Neural progenitor cell (in vitro differentiated cells): ENCODE results near the gene HOXA1.
A peak's percentile ranks its signal among the peaks of the same experiment; 100 is the strongest.

Source experiments
- EZH2 ChIP-seq: fragments of 200-600 bp; sonication (generic); IDR thresholded peaks from 2 replicates; pipeline ENCODE4 v1.6.1; 2017; ENCODE audit warnings: antibody characterized with exemption, mild to moderate bottlenecking, moderate library complexity
- EZH2phosphoT487 ChIP-seq: fragments of 200-600 bp; sonication (generic); IDR thresholded peaks from 2 replicates; pipeline ENCODE4 v1.6.1; 2017; ENCODE audit warnings: antibody characterized with exemption
- TF ChIP-seq, protein P1 (sequence below): fragments of 200-600 bp; sonication (generic); IDR thresholded peaks from 2 replicates; pipeline ENCODE4 v1.5.1; 2017; ENCODE audit warnings: antibody characterized with exemption, mild to moderate bottlenecking

DNA sequence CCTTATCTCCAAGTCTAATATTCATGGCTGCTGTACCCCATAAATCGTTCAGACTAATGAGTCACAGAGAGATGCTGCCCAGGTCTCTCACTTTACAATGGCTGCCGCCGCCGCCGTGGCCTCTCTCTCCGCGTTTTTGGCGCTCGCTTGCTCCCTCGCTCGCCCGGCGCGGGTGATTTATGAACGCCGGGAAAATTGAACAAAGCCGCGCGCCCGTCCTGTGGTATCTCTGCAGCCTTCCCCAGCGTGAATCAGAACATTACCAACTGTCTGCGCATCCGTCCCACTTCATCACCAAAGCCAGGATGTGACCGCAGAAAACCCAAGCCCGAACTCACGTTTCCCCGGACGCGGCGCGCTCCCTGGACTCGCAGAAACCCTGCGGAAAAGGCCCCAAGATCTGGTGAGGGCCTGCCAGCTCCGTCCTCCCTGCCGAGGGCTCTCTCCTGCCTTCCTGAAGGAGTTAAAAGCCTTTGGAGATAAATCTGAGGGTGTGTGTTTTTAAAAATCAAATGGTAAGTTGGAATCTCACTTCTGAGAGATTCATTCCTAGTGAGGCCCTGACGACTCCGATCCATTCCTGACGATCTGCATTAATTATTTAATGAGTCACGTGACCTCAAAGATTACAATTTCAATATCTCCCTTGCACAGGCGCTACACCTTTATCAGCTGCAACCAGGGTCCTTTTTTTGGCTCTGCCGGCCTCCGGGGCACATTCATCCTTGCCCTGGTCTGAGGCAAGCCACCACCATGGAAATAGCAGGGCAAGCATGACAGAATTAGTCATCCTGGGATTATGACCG lies 28.5 kb upstream of the HOXA1 start:
- TF ChIP-seq, protein P1, sequence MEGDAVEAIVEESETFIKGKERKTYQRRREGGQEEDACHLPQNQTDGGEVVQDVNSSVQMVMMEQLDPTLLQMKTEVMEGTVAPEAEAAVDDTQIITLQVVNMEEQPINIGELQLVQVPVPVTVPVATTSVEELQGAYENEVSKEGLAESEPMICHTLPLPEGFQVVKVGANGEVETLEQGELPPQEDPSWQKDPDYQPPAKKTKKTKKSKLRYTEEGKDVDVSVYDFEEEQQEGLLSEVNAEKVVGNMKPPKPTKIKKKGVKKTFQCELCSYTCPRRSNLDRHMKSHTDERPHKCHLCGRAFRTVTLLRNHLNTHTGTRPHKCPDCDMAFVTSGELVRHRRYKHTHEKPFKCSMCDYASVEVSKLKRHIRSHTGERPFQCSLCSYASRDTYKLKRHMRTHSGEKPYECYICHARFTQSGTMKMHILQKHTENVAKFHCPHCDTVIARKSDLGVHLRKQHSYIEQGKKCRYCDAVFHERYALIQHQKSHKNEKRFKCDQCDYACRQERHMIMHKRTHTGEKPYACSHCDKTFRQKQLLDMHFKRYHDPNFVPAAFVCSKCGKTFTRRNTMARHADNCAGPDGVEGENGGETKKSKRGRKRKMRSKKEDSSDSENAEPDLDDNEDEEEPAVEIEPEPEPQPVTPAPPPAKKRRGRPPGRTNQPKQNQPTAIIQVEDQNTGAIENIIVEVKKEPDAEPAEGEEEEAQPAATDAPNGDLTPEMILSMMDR = no peak
- TF ChIP-seq EZH2phosphoT487 (peak; percentile 97), EZH2 (peak; percentile 96)
